Germinal center (tissue), 1 donor: ENCODE data around the gene C3orf20.

Experiments
- DNase-seq: peaks from one replicate; pipeline ENCODE4 v3.0.0; 2012; ENCODE audit warnings: mixed read lengths, low spot score

The C3orf20 gene

GRCh38 chr3:14814411-14814871 is 139.5 kb downstream of the C3orf20 start:
- DNase-seq, result no peak

- DNase-seq, result no peak
Measured at GRCh38 chr3:14816359-14816758, 141.4 kb downstream of the C3orf20 start.

- no peak for DNase-seq
Measured at GRCh38 chr3:14818804-14819500, 144.0 kb downstream of the C3orf20 start, which contains the start of gene FGD5. Gene FGD5 (plus strand): TSS chr3:14818962. CDS start chr3:14819072, 110 bp downstream.

- no peak for DNase-seq
Measured at GRCh38 chr3:14819671-14820070, 144.7 kb downstream of the C3orf20 start.

- DNase-seq, result no peak
Measured at GRCh38 chr3:14820156-14820555, 145.2 kb downstream of the C3orf20 start.

GRCh38 chr3:14821151-14821550 is 146.2 kb downstream of the C3orf20 start:
- no peak for DNase-seq

GRCh38 chr3:14822134-14822533 is 147.2 kb downstream of the C3orf20 start:
- DNase-seq, result no peak
